Endothelial cell (in vitro differentiated cells): Measurements from ENCODE around the gene MTMR3. TPM values are rescaled to one million over a fixed set of nuclear protein-coding genes. Genes with fewer than 3 reads are reported as not detected.

Experiments
- DNase-seq: peaks from one replicate; pipeline ENCODE4 v3.0.0; 2021; ENCODE audit warnings: low spot score
- H3K27ac Mint-ChIP-seq: one replicate; pipeline ENCODE4 v1.8.0; 2021; ENCODE audit warnings: mixed read lengths, inconsistent platforms; ENCODE audit not compliant: unreplicated experiment
- H3K27me3 Mint-ChIP-seq: one replicate; pipeline ENCODE4 v1.8.0; 2021; ENCODE audit warnings: mild to moderate bottlenecking, moderate library complexity, mixed read lengths, inconsistent platforms; ENCODE audit not compliant: unreplicated experiment
- H3K36me3 Mint-ChIP-seq: one replicate; pipeline ENCODE4 v1.8.0; 2021; ENCODE audit warnings: mild to moderate bottlenecking, low read depth, mixed read lengths, inconsistent platforms; ENCODE audit not compliant: unreplicated experiment
- H3K4me1 Mint-ChIP-seq: one replicate; pipeline ENCODE4 v1.8.0; 2021; ENCODE audit warnings: mild to moderate bottlenecking, mixed read lengths, inconsistent platforms; ENCODE audit not compliant: unreplicated experiment
- H3K4me3 Mint-ChIP-seq: one replicate; pipeline ENCODE4 v1.8.0; 2021; ENCODE audit warnings: mild to moderate bottlenecking, mixed read lengths, inconsistent platforms; ENCODE audit not compliant: unreplicated experiment
- H3K9me3 Mint-ChIP-seq: one replicate; pipeline ENCODE4 v1.8.0; 2021; ENCODE audit warnings: mixed read lengths, inconsistent platforms; ENCODE audit not compliant: unreplicated experiment
- total RNA-seq: library from RNA; stranded (reverse); fragmentation: NEBNext Ultra II Directional; extraction: Animal tissue kit (Norgen Biotek cat#: 25700); gene quantifications from one replicate; pipeline ENCODE4 v1.2.1, GENCODE V29; 2021; ENCODE audit not compliant: unreplicated experiment
- TF ChIP-seq, protein P1 (sequence below): fragments of 200-600 bp; sonication (generic); IDR thresholded peaks from one replicate; pipeline ENCODE4 v1.5.0; 2021; ENCODE audit warnings: antibody characterized with exemption; ENCODE audit not compliant: unreplicated experiment

The MTMR3 gene
- total RNA-seq, 1 donor from 2014 or later: 39.1 TPM

DNA sequence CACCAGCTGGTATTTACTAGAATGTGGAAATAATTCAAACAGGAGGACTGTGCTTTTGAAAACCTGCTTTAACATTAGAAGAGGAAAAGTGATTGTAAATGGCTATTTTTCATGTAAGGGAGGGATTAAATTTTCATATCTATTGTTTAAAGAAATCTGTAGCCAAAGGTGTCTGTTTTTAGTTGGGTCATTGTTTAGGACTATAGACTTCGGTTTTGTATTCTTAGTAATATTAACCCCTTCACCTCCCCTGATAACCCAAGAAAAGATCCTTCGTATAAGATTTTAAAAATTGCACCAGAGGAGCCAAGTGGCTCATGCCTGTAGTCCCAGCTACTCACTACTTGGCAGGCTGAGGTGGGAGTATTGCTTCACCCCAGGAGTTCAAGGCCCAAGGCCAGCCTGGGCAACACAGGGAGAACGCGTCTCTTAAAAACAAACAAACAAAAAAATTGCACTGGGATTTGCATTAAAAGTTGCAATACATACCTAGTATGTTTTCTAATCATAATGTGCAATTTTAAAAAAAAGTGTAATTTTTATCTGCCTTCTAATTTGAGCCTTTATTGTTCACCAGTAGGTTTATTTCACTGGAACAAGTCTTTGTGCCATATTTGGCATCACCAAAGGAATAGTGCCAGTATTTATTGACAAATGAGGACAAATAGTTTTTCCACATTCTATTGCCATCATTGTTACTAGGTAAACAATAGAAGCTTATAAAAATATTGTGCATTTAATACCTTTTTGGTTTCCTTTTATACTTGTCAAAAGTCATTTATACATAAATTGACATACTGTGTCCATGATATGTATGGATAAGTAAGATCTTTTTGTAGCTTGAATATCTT lies 34.3 kb downstream of the MTMR3 start:
- peaks cover 1% of the 10 kb centered on the region for H3K27me3 Mint-ChIP-seq
- TF ChIP-seq, protein P1, sequence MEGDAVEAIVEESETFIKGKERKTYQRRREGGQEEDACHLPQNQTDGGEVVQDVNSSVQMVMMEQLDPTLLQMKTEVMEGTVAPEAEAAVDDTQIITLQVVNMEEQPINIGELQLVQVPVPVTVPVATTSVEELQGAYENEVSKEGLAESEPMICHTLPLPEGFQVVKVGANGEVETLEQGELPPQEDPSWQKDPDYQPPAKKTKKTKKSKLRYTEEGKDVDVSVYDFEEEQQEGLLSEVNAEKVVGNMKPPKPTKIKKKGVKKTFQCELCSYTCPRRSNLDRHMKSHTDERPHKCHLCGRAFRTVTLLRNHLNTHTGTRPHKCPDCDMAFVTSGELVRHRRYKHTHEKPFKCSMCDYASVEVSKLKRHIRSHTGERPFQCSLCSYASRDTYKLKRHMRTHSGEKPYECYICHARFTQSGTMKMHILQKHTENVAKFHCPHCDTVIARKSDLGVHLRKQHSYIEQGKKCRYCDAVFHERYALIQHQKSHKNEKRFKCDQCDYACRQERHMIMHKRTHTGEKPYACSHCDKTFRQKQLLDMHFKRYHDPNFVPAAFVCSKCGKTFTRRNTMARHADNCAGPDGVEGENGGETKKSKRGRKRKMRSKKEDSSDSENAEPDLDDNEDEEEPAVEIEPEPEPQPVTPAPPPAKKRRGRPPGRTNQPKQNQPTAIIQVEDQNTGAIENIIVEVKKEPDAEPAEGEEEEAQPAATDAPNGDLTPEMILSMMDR: no peak
- H3K9me3 Mint-ChIP-seq: no peaks in the 10 kb centered on the region
- no peak overlapping the region for H3K27ac Mint-ChIP-seq
- peaks cover 6% of the 10 kb centered on the region for H3K4me1 Mint-ChIP-seq
- no peak overlapping the region for H3K4me3 Mint-ChIP-seq
- H3K36me3 Mint-ChIP-seq: no peaks in the 10 kb centered on the region
- no peak for DNase-seq

- DNase-seq: no peak
- H3K9me3 Mint-ChIP-seq: no peaks in the 10 kb centered on the region
- peaks cover 1% of the 10 kb centered on the region for H3K27me3 Mint-ChIP-seq
- H3K4me3 Mint-ChIP-seq: no peak overlapping the region
- no peaks in the 10 kb centered on the region for H3K4me1 Mint-ChIP-seq
- no peaks in the 10 kb centered on the region for H3K36me3 Mint-ChIP-seq
- no peak overlapping the region for H3K27ac Mint-ChIP-seq
- TF ChIP-seq, protein P1: no peak
These were observed 42.4 kb downstream of the MTMR3 start for GRCh38 chr22:29925402-29925801.

GRCh38 chr22:29926057-29926456 lies 43.1 kb downstream of the MTMR3 start:
- H3K4me1 Mint-ChIP-seq: no peaks in the 10 kb centered on the region
- no peaks in the 10 kb centered on the region for H3K36me3 Mint-ChIP-seq
- H3K4me3 Mint-ChIP-seq: no peak overlapping the region
- H3K27ac Mint-ChIP-seq: no peak overlapping the region
- no peaks in the 10 kb centered on the region for H3K9me3 Mint-ChIP-seq
- no peak for DNase-seq
- no peaks in the 10 kb centered on the region for H3K27me3 Mint-ChIP-seq
- TF ChIP-seq, protein P1: no peak

- TF ChIP-seq, protein P1: no peak
- DNase-seq: no peak
- H3K4me1 Mint-ChIP-seq: peaks cover 4% of the 10 kb centered on the region
- H3K27me3 Mint-ChIP-seq: no peaks in the 10 kb centered on the region
- H3K36me3 Mint-ChIP-seq: no peaks in the 10 kb centered on the region
- H3K4me3 Mint-ChIP-seq: no peak overlapping the region
- H3K27ac Mint-ChIP-seq: no peak overlapping the region
- H3K9me3 Mint-ChIP-seq: no peaks in the 10 kb centered on the region
These were observed 49.2 kb downstream of the MTMR3 start for GRCh38 chr22:29932136-29932535.

DNA sequence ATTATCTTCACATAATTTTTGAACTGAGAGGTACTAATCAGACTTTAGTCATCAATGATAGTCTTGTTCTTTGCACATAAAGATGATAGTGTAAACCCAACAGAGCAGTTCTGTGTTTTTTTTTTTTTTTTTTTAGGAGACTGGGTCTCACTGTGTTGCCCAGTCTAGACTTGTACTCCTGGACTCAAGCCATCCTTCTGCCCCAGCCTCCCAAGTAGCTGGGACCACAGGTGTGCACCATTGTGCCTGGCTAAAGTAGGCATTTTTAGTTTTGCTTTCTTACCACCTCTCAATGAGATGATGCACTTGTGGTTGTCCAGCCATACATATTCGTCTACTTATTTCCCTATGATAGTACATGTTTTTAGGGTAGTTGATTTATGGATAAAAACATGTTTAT lies 50.6 kb downstream of the MTMR3 start:
- no peak for DNase-seq
- H3K9me3 Mint-ChIP-seq: no peaks in the 10 kb centered on the region
- no peak overlapping the region for H3K27ac Mint-ChIP-seq
- TF ChIP-seq, protein P1: no peak
- no peaks in the 10 kb centered on the region for H3K27me3 Mint-ChIP-seq
- H3K4me1 Mint-ChIP-seq: peaks cover 4% of the 10 kb centered on the region
- no peak overlapping the region for H3K4me3 Mint-ChIP-seq
- no peaks in the 10 kb centered on the region for H3K36me3 Mint-ChIP-seq
